NK-92 (cell line): Measurements from ENCODE around the gene GBF1.

Source experiments
- DNase-seq: peaks from one replicate; lab custom pipeline; 2025; ENCODE audit not compliant: unreplicated experiment; lab: John Stamatoyannopoulos, UW

The GBF1 gene

DNA sequence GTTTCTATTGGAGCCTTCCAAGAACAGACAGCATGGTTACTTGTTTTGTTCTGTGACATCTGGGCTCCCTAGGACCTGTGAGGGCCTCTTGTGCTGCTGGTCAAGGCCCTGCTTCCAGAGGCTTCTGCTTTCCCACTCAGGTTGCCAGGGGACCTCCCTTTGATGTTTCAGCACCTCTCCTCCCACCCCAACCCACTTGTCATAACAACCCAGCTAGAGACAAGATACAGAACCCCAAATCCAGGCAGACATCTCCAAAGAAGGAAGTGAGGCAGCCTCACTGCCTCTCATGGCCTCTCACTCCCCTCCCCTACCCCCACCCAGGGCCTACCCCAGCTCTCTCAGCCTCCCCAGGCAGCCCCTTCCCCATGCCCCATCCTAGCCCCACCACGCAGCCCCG, 161.5 kb downstream of the GBF1 start:
- no peak for DNase-seq

DNA sequence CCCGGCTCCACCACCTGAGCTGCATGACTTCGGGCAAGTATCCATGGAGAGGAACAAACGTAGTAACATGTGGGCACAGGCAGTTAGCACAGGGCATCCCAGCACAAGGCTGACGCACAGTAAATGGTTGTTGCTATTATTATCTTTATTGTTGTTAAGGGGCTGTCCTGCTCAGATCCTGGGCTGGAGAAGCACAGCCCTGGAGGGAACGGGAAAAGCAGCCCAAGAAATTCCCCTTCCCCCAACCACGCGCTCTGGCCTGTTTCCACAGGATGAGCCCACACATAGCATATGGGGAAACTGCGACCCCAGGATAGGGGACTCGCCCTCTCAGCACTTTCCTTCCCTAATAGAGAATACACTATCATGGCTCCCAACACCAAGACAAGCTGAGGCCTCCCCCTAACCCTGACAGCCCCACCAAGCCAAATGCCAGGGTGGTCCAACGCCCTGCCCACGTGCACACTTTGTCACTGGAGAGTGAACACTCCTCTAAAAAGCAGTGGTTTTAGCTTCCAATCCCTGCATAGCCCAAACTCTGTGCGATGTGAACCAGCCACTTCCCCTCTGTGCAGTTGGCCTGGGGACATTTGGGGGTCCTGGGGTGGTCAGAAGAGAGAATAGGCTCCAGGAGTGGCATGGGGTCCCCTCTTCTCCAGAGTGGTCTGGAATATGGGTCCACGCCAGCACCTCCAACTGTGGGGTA, 162.2 kb downstream of the GBF1 start:
- DNase-seq = no peak

DNA sequence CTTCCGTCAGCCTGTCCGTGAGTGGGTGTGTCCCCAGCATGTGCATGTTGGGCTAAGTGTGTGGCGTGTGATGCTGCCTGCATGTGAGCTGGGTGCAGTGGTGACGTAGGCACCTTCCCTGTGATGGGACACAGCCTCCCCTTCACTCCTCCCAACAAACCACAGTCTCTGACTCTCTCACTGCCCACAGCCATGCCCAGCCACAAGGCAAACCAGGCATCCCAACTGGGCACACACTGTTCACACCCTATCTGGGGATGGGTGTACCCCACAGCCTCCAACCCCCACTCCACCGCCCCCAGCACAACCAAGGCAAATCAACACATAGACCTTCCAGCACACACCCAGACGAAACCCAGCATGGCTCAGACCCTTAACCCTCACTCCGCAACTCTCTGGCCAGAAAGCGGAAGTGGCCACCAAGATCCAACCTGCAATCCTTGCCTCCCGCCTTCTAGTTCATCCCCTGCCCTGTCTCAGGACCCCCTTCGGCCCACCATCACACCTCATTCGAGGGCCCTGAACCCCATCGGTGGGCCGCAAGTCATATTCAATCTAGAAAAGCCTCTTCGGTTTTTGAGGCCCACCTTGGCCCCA, 162.9 kb downstream of the GBF1 start:
- no peak for DNase-seq

DNA sequence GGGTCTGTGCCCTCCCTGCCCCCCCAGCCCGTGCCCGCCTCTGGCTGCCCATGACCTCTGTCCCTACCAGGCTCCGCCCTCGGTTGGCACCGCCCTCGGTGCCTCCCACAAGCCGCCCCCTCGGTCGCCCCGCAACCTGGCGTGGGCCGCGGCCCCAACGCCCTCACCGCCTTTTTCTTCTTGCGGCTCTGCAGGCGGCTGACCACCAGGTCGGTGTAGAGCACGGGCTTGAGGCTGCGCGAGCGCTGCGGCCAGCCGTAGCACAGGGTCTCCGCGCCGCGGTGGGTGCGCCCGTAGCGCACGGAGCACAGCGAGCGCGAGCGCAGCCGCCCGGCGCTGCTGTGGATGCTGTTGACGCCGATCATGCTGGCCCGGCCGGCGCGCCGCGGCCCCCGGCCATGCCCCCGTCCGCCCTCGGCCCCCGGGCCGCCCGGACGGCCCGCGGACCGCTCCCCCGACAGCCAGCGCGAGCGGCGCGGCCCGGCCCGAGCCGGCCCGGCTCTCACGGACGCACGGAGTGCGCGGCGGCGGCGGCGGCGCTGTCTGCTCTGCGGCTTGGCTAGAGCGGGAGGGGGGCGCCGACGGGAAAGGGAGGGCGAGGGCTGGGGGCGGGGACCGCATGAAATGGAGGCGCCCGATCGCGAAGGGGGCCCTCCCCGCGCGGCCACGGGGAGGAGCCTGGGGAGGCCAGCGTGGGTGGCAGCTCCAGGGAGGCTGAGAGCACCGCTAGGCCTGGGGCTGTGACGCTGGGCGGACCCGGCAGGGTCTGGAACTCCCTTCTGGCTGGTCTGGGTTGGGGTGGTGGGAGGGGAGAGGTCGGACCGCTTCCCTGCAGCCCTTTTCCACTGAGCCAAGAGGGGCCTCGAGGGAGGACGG, 163.6 kb downstream of the GBF1 start:
- DNase-seq = no peak

DNA sequence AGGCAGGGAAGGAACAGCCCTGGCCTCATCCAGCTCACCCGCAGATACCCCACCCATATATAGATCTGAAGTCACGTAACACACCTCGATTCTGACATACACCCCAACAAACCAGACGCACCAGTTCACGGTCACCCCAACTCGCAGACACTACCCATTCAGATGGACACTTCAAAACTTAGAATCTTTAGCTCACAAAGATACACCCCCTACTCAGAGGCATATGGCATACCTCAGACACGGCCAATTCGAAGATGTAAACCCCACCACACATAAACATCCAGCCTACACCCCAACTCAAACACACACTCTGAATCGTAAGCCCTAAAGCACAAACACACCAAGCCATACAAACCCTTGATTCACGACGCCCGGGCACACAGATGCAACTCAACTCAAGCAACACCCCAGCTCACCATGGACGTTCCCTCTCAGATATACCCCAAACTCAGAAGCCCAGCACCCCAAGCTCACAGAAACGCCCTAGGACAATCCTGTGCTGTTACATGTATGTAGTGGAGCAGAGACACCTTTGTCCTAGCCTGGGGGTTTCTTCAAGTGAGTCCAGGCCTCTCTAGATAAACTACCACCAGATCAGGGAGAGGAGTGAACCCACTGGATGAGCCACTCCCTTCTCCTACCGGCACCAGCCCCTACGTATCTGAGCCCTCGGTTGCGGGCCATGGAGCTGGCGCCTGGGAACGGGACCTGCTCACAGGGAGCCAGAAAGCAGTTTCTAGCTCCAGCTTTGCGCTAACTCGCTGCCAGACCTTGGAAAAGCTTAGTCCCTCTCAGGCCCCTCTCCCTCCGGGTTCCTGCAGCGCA, 164.5 kb downstream of the GBF1 start:
- no peak for DNase-seq

DNA sequence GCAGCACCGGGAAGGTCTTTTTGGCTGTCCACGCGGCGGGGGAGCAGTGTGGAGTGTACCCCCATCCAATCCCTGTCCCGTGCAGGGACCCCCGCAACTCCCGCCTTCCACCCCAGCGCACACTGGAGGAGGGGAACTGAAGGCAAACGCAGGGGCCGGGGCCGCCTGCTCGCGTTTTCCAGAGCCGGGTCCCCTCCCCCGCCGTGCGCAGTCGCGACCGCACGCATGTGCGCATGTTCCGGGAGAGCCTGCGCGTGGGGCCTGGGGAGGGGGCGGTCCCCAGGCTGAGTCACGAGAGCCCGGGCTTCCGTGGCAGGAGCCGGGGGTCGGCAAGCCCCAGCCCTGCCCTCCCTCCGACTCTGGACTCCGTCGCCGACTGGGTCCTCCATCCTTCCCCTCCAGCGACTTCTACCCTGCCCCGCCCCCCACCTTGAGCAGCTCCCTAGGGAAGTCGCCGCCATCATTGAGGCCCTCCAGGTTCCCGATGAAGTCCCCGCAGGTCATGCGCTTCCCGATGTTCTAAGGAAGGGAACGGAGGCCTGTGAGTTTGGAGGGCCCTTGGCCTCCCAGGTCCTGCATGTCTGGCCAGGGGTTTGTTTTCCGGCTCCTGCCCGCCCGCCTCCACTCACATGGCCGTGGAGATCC, 165.2 kb downstream of the GBF1 start:
- no peak for DNase-seq

DNA sequence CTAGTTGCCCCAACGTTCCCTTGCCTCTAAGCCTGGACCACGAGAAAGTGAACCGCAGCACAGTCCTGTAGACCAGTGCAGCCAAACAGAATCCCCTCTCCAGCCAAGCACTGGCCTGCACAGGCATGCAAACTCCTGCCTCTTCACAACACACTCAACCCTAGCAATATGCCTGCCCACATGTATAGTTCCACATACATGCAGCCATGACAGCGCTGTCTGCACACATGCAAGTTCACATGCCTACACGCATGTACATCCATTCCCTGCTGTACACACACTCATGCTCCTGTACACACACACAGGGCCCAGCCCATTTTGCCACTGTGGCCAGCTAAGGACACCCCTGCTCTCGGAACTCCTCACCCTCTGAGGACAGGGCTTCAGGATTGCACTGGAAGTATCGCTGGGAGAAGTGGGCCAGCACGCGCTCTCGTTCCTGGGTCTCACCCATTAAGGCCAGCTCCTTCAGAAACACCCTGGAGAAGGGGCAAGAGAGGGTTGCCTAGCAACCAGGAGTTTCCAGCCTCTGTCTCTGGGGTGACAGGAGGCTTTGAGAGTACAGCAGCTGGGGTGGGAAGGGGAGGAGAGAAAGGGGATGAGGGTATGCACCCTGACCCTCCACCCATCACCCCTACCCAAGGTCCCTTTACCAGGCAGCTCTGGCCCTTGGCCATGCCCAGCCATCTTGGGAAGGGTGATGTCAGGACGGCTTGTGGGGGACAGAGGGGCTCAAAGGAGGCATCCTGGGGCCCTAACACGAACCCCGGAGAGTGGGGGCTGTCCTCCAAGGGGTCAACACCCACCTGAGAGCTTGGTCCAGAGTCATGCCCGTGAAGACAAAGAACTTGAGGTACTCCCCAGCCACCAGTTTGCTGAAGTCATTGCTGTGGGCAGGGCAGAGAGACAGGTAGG, 166.3 kb downstream of the GBF1 start:
- DNase-seq = no peak

DNA sequence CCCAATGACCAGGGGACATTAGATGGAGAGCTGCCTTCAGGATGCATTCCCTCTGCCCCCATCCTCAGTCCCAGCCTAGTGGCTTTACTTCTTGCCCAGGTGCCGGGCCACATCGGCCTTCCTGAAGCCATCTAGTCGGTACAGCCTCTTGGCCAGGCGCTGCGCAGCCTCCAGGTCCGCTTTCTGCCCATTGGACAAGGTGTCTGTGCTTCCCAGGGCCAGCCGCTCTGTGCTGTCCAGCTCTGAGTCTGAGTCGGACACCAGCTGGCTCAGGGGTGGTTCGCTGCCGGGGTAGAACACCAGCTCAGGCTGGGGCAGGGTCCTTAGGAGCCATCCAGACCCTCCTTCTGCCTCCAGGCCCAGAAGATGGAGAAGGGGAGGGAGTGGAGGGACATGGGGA, 167.0 kb downstream of the GBF1 start:
- DNase-seq = no peak

GRCh38 chr10:102413053-102413705, 167.8 kb downstream of the GBF1 start:
- no peak for DNase-seq

DNA sequence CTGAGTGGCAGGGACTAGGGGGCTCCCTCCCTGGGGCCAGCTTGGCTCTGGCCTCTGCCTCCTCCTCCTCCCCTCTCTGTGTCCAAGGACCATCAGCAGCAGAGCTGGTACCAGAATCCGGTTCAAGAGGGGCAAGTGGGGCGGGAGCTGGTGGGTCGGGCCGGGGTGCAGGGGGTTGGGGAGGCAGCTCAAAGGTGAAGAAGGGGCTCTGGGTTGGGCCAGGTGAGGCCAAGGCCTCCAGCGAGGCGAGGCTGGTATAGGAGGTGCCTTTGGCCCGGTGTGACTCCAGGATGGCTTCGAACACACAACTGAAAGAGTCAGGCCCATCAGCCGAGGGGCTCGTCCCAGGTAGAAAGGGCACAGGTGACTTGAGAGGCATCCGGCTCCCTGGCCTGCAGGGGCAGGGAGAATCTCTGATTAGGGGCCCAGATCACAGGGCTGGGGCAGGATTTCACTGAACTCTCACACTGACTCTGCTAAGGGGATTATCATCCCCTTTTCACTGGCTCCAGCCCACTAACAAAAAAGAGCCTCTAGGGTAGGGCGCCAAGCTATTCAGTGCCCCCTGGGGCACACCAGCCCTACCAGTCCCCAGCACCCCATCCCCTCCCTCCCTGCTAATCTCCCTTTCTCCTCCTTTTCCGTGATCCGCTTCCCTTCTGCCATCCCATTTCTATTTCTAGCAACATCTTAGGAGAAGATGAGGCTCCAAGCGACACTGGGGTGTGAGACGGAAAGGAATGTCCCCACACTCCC, 168.7 kb downstream of the GBF1 start:
- no peak for DNase-seq

GRCh38 chr10:102414749-102415148, 169.4 kb downstream of the GBF1 start:
- DNase-seq = no peak

DNA sequence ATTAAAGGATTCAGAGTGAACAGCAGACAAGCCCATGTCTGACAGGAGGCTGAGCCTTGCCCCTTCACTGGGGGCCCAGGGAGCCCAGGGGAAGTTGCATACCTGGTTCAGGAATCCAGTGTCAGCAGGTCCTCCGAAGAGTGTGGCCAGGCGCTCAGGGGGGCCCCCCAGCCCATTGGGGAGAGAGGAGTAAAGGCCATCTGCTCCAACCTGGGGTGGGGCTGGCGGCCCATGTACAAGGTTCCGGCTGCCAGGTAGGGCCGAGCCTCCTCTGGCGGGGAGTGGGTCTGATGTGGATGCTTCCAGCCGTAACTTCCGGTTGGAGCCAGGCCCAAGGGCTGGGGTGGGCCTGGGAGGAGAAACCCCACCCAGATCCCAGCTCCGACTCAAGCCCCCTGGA, 171.0 kb downstream of the GBF1 start:
- DNase-seq = no peak

- no peak for DNase-seq
Measured at GRCh38 chr10:102416695-102417094, 171.4 kb downstream of the GBF1 start.

DNA sequence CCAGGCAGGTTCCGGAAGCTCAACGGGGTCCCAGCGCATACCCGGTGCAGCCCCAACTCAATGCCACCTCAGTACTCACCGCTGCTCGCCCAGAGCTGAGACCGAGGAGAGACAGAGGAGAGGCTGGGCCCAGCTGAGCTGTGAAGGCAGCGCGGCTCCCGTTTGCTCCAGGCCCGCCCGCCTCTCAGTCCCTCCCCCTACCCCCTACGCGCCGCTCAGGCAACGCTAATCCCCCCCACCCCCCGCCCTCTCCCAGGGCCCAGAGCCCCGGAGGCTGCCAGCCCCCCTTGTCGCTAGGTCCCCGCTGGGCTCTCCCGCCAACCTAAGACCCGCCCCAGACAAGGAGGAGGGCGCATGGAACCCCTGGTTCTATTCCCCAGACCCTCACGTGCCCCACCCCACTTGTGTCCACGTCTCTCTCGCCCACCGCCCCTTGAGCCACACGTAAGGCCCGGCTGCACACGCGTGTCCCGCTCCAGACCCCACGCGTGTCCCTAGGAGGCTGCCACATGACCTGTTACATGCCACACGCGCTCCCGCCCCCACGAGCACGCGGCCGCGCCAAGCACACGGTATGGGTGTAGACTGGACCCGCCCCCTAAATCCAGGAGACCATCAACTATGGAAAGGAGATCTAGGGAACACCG, 173.4 kb downstream of the GBF1 start, which contains the start of gene PSD:
TSS of gene PSD (minus strand) at position 164 of the 647 bp plus-strand sequence. CDS start 1,747 bp downstream, outside the sequence.
- DNase-seq = no peak

- no peak for DNase-seq
Measured at GRCh38 chr10:102419269-102420180, 174.2 kb downstream of the GBF1 start.

- no peak for DNase-seq
Measured at GRCh38 chr10:102420181-102420713, 174.9 kb downstream of the GBF1 start.
